H9 (cell line): ENCODE data around the gene FMNL1. TPM values are rescaled to one million over a fixed set of nuclear protein-coding genes. Genes with fewer than 3 reads are reported as not detected.

Experiments
- DNase-seq: peaks from one replicate; pipeline ENCODE4 v3.0.0-alpha.2; 2017
- H2AFZ ChIP-seq: one replicate; pipeline ENCODE4 v1.6.1; 2013; ENCODE audit warnings: mild to moderate bottlenecking, low read length, control low read depth, moderate library complexity
- H2AK5ac ChIP-seq: 2 replicates; pipeline ENCODE4 v1.6.1; 2013; ENCODE audit warnings: low read length, control low read depth, mixed read lengths; ENCODE audit not compliant: insufficient read length
- H2BK120ac ChIP-seq: one replicate; pipeline ENCODE4 v1.6.1; 2013; ENCODE audit warnings: low read depth, mild to moderate bottlenecking, low read length, control low read depth, inconsistent platforms; ENCODE audit not compliant: poor library complexity, severe bottlenecking
- H2BK12ac ChIP-seq: 2 replicates; pipeline ENCODE4 v1.6.1; 2013; ENCODE audit warnings: low read length, control low read depth, mixed read lengths, low read depth; ENCODE audit not compliant: insufficient read length
- H2BK15ac ChIP-seq: 2 replicates; pipeline ENCODE4 v1.6.1; 2013; ENCODE audit warnings: low read depth, low read length, control low read depth
- H2BK20ac ChIP-seq: one replicate; pipeline ENCODE4 v1.6.1; 2013; ENCODE audit warnings: low read depth, mild to moderate bottlenecking, low read length, control low read depth, inconsistent platforms; ENCODE audit not compliant: poor library complexity, severe bottlenecking
- H2BK5ac ChIP-seq: 2 replicates; pipeline ENCODE4 v1.6.1; 2013; ENCODE audit warnings: low read length, control low read depth, mixed read lengths; ENCODE audit not compliant: insufficient read length
- H3K14ac ChIP-seq: 2 replicates; pipeline ENCODE4 v1.6.1; 2013; ENCODE audit warnings: low read length, control low read depth; ENCODE audit not compliant: insufficient read depth
- H3K18ac ChIP-seq: 2 replicates; pipeline ENCODE4 v1.6.1; 2013; ENCODE audit warnings: low read depth, mild to moderate bottlenecking, mixed read lengths, low read length, control low read depth; ENCODE audit not compliant: insufficient read length
- H3K23ac ChIP-seq: 2 replicates; pipeline ENCODE4 v1.6.1; 2013; ENCODE audit warnings: low read length, control low read depth, mixed read lengths, low read depth; ENCODE audit not compliant: insufficient read length
- H3K23me2 ChIP-seq: 2 replicates; pipeline ENCODE4 v1.6.1; 2013; ENCODE audit warnings: low read depth, mild to moderate bottlenecking, mixed read lengths, low read length, control low read depth; ENCODE audit not compliant: insufficient read length, poor library complexity, severe bottlenecking
- H3K27ac ChIP-seq: 2 replicates; pipeline ENCODE4 v1.5.1; 2013; ENCODE audit warnings: low read length, control low read depth, mixed read lengths, low read depth; ENCODE audit not compliant: insufficient read length
- H3K27me3 ChIP-seq: 2 replicates; pipeline ENCODE4 v1.6.1; 2013; ENCODE audit warnings: low read length, control low read depth, inconsistent platforms; ENCODE audit not compliant: insufficient read depth
- H3K4ac ChIP-seq: 2 replicates; pipeline ENCODE4 v1.6.1; 2013; ENCODE audit warnings: low read depth, mild to moderate bottlenecking, control low read depth, inconsistent platforms, low read length, moderate library complexity
- H3K4me1 ChIP-seq: 2 replicates; pipeline ENCODE4 v1.6.1; 2013; ENCODE audit warnings: low read length, control low read depth, inconsistent platforms; ENCODE audit not compliant: insufficient read depth
- H3K4me2 ChIP-seq: 2 replicates; pipeline ENCODE4 v1.6.1; 2013; ENCODE audit warnings: low read length, control low read depth, mixed read lengths; ENCODE audit not compliant: insufficient read length, insufficient read depth
- H3K56ac ChIP-seq: 2 replicates; pipeline ENCODE4 v1.6.1; 2013; ENCODE audit warnings: low read depth, mild to moderate bottlenecking, mixed read lengths, low read length, control low read depth; ENCODE audit not compliant: insufficient read length
- H3K79me1 ChIP-seq: 2 replicates; pipeline ENCODE4 v1.6.1; 2013; ENCODE audit warnings: low read depth, mild to moderate bottlenecking, moderate library complexity, low read length, control low read depth, inconsistent platforms; ENCODE audit not compliant: insufficient read depth, poor library complexity, severe bottlenecking
- H3K79me2 ChIP-seq: 2 replicates; pipeline ENCODE4 v1.6.1; 2013; ENCODE audit warnings: low read length, control low read depth, inconsistent platforms; ENCODE audit not compliant: insufficient read depth
- H3K9ac ChIP-seq: 2 replicates; pipeline ENCODE4 v1.6.1; 2013; ENCODE audit warnings: low read length, control low read depth, mixed read lengths; ENCODE audit not compliant: insufficient read length; ENCODE audit errors: extremely low read depth
- H3K9me3 ChIP-seq: one replicate; pipeline ENCODE4 v1.6.1; 2013; ENCODE audit warnings: low read depth, low read length, inconsistent platforms; ENCODE audit not compliant: control insufficient read depth
- H3T11ph ChIP-seq: one replicate; pipeline ENCODE4 v1.6.1; 2013; ENCODE audit warnings: mild to moderate bottlenecking, low read length, control low read depth, inconsistent platforms
- H4K20me1 ChIP-seq: one replicate; pipeline ENCODE4 v1.6.1; 2013; ENCODE audit not compliant: control insufficient read depth, insufficient read length, insufficient read depth
- H4K5ac ChIP-seq: 2 replicates; pipeline ENCODE4 v1.6.1; 2013; ENCODE audit warnings: low read depth, mild to moderate bottlenecking, mixed read lengths, low read length, control low read depth; ENCODE audit not compliant: insufficient read length
- H4K8ac ChIP-seq: replicated peaks from 2 replicates; pipeline ENCODE4 v1.6.1; 2013; ENCODE audit warnings: low read length, control low read depth, mixed read lengths, low read depth; ENCODE audit not compliant: insufficient read length
- H4K91ac ChIP-seq: 2 replicates; pipeline ENCODE4 v1.6.1; 2013; ENCODE audit warnings: low read depth, mild to moderate bottlenecking, moderate library complexity, mixed read lengths, low read length, control low read depth; ENCODE audit not compliant: insufficient read length
- H3K27ac Mint-ChIP-seq, 3 experiments: 2 replicates in 2 of 3; 3 replicates in 1 of 3; pipeline ENCODE4 v1.8.0; 2020 to 2021; ENCODE audit warnings: mixed read lengths in 3 of 3, mild to moderate bottlenecking in 1 of 3, moderate library complexity in 1 of 3
- H3K27me3 Mint-ChIP-seq: 2 replicates; pipeline ENCODE4 v1.8.0; 2021; ENCODE audit warnings: low read depth, mild to moderate bottlenecking, moderate library complexity, mixed read lengths
- H3K36me3 Mint-ChIP-seq, 3 experiments: 2 replicates in 2 of 3; 3 replicates in 1 of 3; pipeline ENCODE4 v1.8.0; 2020 to 2021; ENCODE audit warnings: low read depth in 3 of 3, mixed read lengths in 3 of 3; ENCODE audit not compliant: insufficient read depth in 1 of 3
- H3K4me1 Mint-ChIP-seq, 2 experiments: 2 replicates each; pipeline ENCODE4 v1.8.0; 2020; ENCODE audit warnings: mixed read lengths in 2 of 2
- H3K4me3 Mint-ChIP-seq, 2 experiments: 2 replicates in 1 of 2; 3 replicates in 1 of 2; pipeline ENCODE4 v1.8.0; 2020 to 2021; ENCODE audit warnings: mild to moderate bottlenecking in 2 of 2, mixed read lengths in 2 of 2, moderate library complexity in 1 of 2
- H3K9me3 Mint-ChIP-seq, 2 experiments: 2 replicates in 1 of 2; 3 replicates in 1 of 2; pipeline ENCODE4 v1.8.0; 2020; ENCODE audit warnings: mild to moderate bottlenecking in 2 of 2, mixed read lengths in 2 of 2, moderate library complexity in 1 of 2
- CTCF ChIP-seq: fragments of 200-600 bp; sonication (generic); conservative IDR thresholded peaks from 3 replicates; pipeline ENCODE4 v1.8.0; 2021; ENCODE audit warnings: antibody characterized with exemption, mild to moderate bottlenecking
- WGBS: extraction: QIAGEN DNeasy Blood & Tissue Kit; methylation state at CpG from one replicate; pipeline ENCODE4 v1.1.7; 2013; ENCODE audit warnings: missing lambda C conversion rate, low lambda C conversion rate, mixed read lengths; ENCODE audit not compliant: insufficient read length; ENCODE audit errors: extremely low coverage; 5-methylcytosine and 5-hydroxymethylcytosine counted together
- total RNA-seq: library from RNA; stranded (reverse); gene quantifications from 2 replicates; pipeline ENCODE4 v1.2.1, GENCODE V29; 2021

The FMNL1 gene
- total RNA-seq, 1 experiment from 2014 or later, result 6.9 TPM

- H4K91ac ChIP-seq, result no peak overlapping the region
- Mint-ChIP-seq H3K4me3 (peak overlapping the region in 1 of 2 experiments; percentile 44; a peak in 2 of 5 replicates), H3K27ac (no peak overlapping the region; a peak in 1 of 7 replicates), H3K27me3 (peaks cover 34% of the 10 kb centered on the region), H3K36me3 (peaks cover 4 to 7% (median 5%) of the 10 kb centered on the region in 3 experiments; a peak in 5 of 7 replicates), H3K4me1 (peaks cover 20 to 34% of the 10 kb centered on the region in 2 experiments), H3K9me3 (no peaks in the 10 kb centered on the region; a peak in 1 of 5 replicates)
- H2AFZ ChIP-seq, result no peak overlapping the region
- H3K79me2 ChIP-seq, result no peaks in the 10 kb centered on the region
- H3K4ac ChIP-seq, result no peak overlapping the region
- no peak overlapping the region for H3K18ac ChIP-seq
- H4K5ac ChIP-seq, result no peak overlapping the region
- H2BK15ac ChIP-seq, result no peak overlapping the region
- no peak overlapping the region for H3K56ac ChIP-seq
- H3K79me1 ChIP-seq, result no peaks in the 10 kb centered on the region
- no peak overlapping the region for H2BK5ac ChIP-seq
- no peak overlapping the region for H2BK12ac ChIP-seq
- H3T11ph ChIP-seq, result no peak overlapping the region
- H3K4me1 ChIP-seq, result peaks cover 3% of the 10 kb centered on the region; the same call in 1 of the 2 replicates
- H3K4me2 ChIP-seq, result no peak overlapping the region
- H4K20me1 ChIP-seq, result no peaks in the 10 kb centered on the region
- no peak overlapping the region for H2BK120ac ChIP-seq
- DNase-seq, result no peak
- H3K23me2 ChIP-seq, result peaks cover 23% of the 10 kb centered on the region
- H4K8ac ChIP-seq, result no peak overlapping the region
- H3K9me3 ChIP-seq, result no peaks in the 10 kb centered on the region
- no CpG with 5 or more reads among the region's 21 CpGs for WGBS
- H3K27me3 ChIP-seq, result peaks cover 4% of the 10 kb centered on the region; the same call in 1 of the 2 replicates
- no peak overlapping the region for H2AK5ac ChIP-seq
- TF ChIP-seq CTCF, result no peak
- no peak overlapping the region for H3K14ac ChIP-seq
- no peak overlapping the region for H3K9ac ChIP-seq
- no peak overlapping the region for H2BK20ac ChIP-seq
- H3K27ac ChIP-seq, result no peak overlapping the region
- no peak overlapping the region for H3K23ac ChIP-seq
Measured at GRCh38 chr17:45244725-45245656, 23.3 kb downstream of the FMNL1 start.
